K562 treated with DMSO at 1 percent for 12 hours (cell line): Measurements from ENCODE around the gene CARD6. TPM values are rescaled to one million over a fixed set of nuclear protein-coding genes. Genes with fewer than 3 reads are reported as not detected.

Experiments
- total RNA-seq: library from RNA; unstranded; fragments of 300-600 nt; gene quantifications from 2 replicates; pipeline ENCODE4 v1.2.3, GENCODE V29; 2022; ENCODE audit not compliant: insufficient read depth

The CARD6 gene
- total RNA-seq: 2.7 and 7.1 TPM in 2 replicates

GRCh38 chr5:40841068-40841805 is at the start of gene CARD6:
CARD6 (plus strand) TSS chr5:40841367; CDS start chr5:40841383, 16 bp downstream.

GRCh38 chr5:40798012-40798800 is 43.0 kb upstream of the CARD6 start, which contains the start of gene PRKAA1:
PRKAA1 (minus strand) TSS chr5:40798374; CDS start chr5:40798189, 185 bp downstream.

GRCh38 chr5:40834849-40835787 is 6.0 kb upstream of the CARD6 start, which contains the start of gene RPL37:
RPL37 (minus strand) TSS chr5:40835222; CDS start chr5:40835185, 37 bp downstream.

GRCh38 chr5:40909264-40909663 is 68.1 kb downstream of the CARD6 start, which contains the start of gene C7:
C7 (plus strand) TSS chr5:40909497; CDS start chr5:40909611, 114 bp downstream.

Other genes with a start within 250 kb of the CARD6 start
- gene PTGER4, start 161.5 kb upstream of the CARD6 start, total RNA-seq: not detected in 2 replicates
- gene TTC33, start 85.4 kb upstream of the CARD6 start, total RNA-seq: 3.5 and 9.0 TPM in 2 replicates
- gene PRKAA1, start 43.0 kb upstream of the CARD6 start, total RNA-seq: 6.1 and 29.8 TPM in 2 replicates
- 1,696 and 2,749 TPM in 2 replicates for gene RPL37, start 6.1 kb upstream of the CARD6 start, total RNA-seq
- not detected in 2 replicates for gene C7, start 68.1 kb downstream of the CARD6 start, total RNA-seq
- not detected in 2 replicates for gene MROH2B, start 230.0 kb downstream of the CARD6 start, total RNA-seq